CD4-positive, alpha-beta T cell (primary cell): ENCODE results near the gene FLYWCH1. TPM values are rescaled to one million over a fixed set of nuclear protein-coding genes. Genes with fewer than 3 reads are reported as not detected.
"Not testable (repeated sequence)": the region's sequence is repeated elsewhere in the genome, so short reads cannot be mapped to it uniquely, and the experiment has no call there.

Source experiments
- ATAC-seq: fragments of 200-7000 bp; cut with Tn5 transposase; one replicate; pipeline ENCODE4 v1.10.0; 2022; ENCODE audit warnings: mild to moderate bottlenecking; ENCODE audit not compliant: poor library complexity
- CTCF ChIA-PET: fragments of 350-600 bp; sonication (Branson Sonifier 250); formaldehyde crosslinking; loops from one replicate; lab custom pipeline; 2021; ENCODE audit warnings: antibody characterized with exemption, inconsistent platforms; lab: Charles Lee
- POLR2A ChIA-PET: fragments of 350-600 bp; sonication (Branson Sonifier 250); formaldehyde crosslinking; loops from one replicate; lab custom pipeline; 2021; ENCODE audit warnings: antibody characterized with exemption, inconsistent platforms; lab: Charles Lee
- DNase-seq, 14 experiments: peaks; one replicate each; pipeline ENCODE4 v3.0.0-alpha.2; 2013 to 2020; ENCODE audit warnings: mixed read lengths in 2 of 14
- H3K27ac ChIP-seq, 2 donors: one replicate each; pipeline versions ENCODE4 v1.5.1 to v1.7.0; 2013; ENCODE audit warnings: low read length in 2 of 2, low read depth in 1 of 2, mild to moderate bottlenecking in 1 of 2
- H3K27me3 ChIP-seq, 2 experiments: 1 replicate in 1 of 2; 2 replicates in 1 of 2; pipeline versions ENCODE4 v1.6.1 to v1.7.0; 2013; ENCODE audit warnings: low read length in 2 of 2, control low read depth in 1 of 2, mild to moderate bottlenecking in 1 of 2, moderate library complexity in 1 of 2; ENCODE audit not compliant: insufficient read depth in 2 of 2, control insufficient read depth in 1 of 2
- H3K36me3 ChIP-seq: one replicate; pipeline ENCODE4 v1.6.1; 2013; ENCODE audit warnings: low read length, control low read depth; ENCODE audit not compliant: insufficient read depth
- H3K4me1 ChIP-seq: one replicate; pipeline ENCODE4 v1.6.1; 2013; ENCODE audit warnings: low read length, control low read depth; ENCODE audit not compliant: insufficient read depth
- H3K4me3 ChIP-seq: one replicate; pipeline ENCODE4 v1.5.1; 2013; ENCODE audit warnings: mild to moderate bottlenecking, low read length, moderate library complexity
- H3K9me3 ChIP-seq, 2 experiments: 1 replicate in 1 of 2; 2 replicates in 1 of 2; pipeline versions ENCODE4 v1.6.1 to v1.7.0; 2013; ENCODE audit warnings: low read length in 2 of 2, mild to moderate bottlenecking in 2 of 2, control low read depth in 1 of 2, moderate library complexity in 1 of 2; ENCODE audit not compliant: control insufficient read depth in 1 of 2, insufficient read depth in 1 of 2
- H3K27ac Mint-ChIP-seq: one replicate; pipeline ENCODE4 v1.8.0; 2020; ENCODE audit warnings: mixed read lengths
- H3K27me3 Mint-ChIP-seq: one replicate; pipeline ENCODE4 v1.8.0; 2021; ENCODE audit warnings: mixed read lengths
- H3K36me3 Mint-ChIP-seq: one replicate; pipeline ENCODE4 v1.8.0; 2021; ENCODE audit warnings: low read depth, mixed read lengths
- H3K4me1 Mint-ChIP-seq: one replicate; pipeline ENCODE4 v1.8.0; 2021; ENCODE audit warnings: low read depth, mixed read lengths
- H3K4me3 Mint-ChIP-seq: one replicate; pipeline ENCODE4 v1.8.0; 2020; ENCODE audit warnings: mild to moderate bottlenecking, mixed read lengths
- H3K9me3 Mint-ChIP-seq: one replicate; pipeline ENCODE4 v1.8.0; 2020; ENCODE audit warnings: mixed read lengths
- CTCF ChIP-seq: fragments of 200-600 bp; IDR thresholded peaks from one replicate; pipeline ENCODE4 v1.8.0; 2022; ENCODE audit warnings: antibody characterized with exemption, mild to moderate bottlenecking
- intact Hi-C, 2 experiments: fragments of 100-400 bp; cut with DNase I in 1 of 2; cut with micrococcal nuclease in 1 of 2; formaldehyde crosslinking; loops; one replicate each; pipeline versions ENCODE4 v1.15.1 to v1.9.0; 2023 to 2025; cut with DNase I, micrococcal nuclease
- total RNA-seq, 174 experiments: library from RNA in 2 of 174; stranded (reverse) in 2 of 174; gene quantifications; one replicate each; pipeline ENCODE4 v1.2.3 and lab custom pipeline; 2021 to 2026

The FLYWCH1 gene
- total RNA-seq, 2 experiments from 2014 or later: 84.8 to 97.0 TPM

- Mint-ChIP-seq H3K9me3 (no peaks in the 10 kb centered on the region), H3K4me3 (no peak overlapping the region), H3K36me3 (peaks cover 16% of the 10 kb centered on the region), H3K4me1 (peaks cover 13% of the 10 kb centered on the region), H3K27me3 (no peaks in the 10 kb centered on the region), H3K27ac (no peak overlapping the region)
- ChIA-PET CTCF (no interaction called here), POLR2A (no interaction called here)
- Histone ChIP-seq H3K27me3 (no peaks in the 10 kb centered on the region), H3K4me1 (peaks cover 12% of the 10 kb centered on the region), H3K4me3 (no peak overlapping the region), H3K27ac (no peak overlapping the region), H3K9me3 (no peaks in the 10 kb centered on the region), H3K36me3 (peaks cover 34% of the 10 kb centered on the region)
- no peak for TF ChIP-seq CTCF
- DNase-seq: no peak
- intact Hi-C loops: no loop called here
- no peak for ATAC-seq
Observed at GRCh38 chr16:2928796-2929195, 17.1 kb downstream of the FLYWCH1 start.

GRCh38 chr16:2929693-2930092, 18.0 kb downstream of the FLYWCH1 start:
- H3K9me3 Mint-ChIP-seq: no peaks in the 10 kb centered on the region
- CTCF ChIA-PET: interaction anchor here (0.6 kb wide), 1 partner anchor 53 kb away, joined by 3 read pairs; no protein-coding TSS in a partner anchor
- H3K36me3 Mint-ChIP-seq: peaks cover 25% of the 10 kb centered on the region

GRCh38 chr16:2930236-2930635, 18.5 kb downstream of the FLYWCH1 start:
- Mint-ChIP-seq H3K27ac (no peak overlapping the region), H3K4me1 (peaks cover 13% of the 10 kb centered on the region), H3K36me3 (peaks cover 27% of the 10 kb centered on the region), H3K27me3 (no peaks in the 10 kb centered on the region), H3K9me3 (no peaks in the 10 kb centered on the region), H3K4me3 (no peak overlapping the region)
- H3K4me3 ChIP-seq: no peak overlapping the region
- no peak for TF ChIP-seq CTCF
- no peaks in the 10 kb centered on the region for H3K27me3 ChIP-seq
- CTCF ChIA-PET: interaction anchor here (0.6 kb wide), 1 partner anchor 54 kb away, joined by 3 read pairs; no protein-coding TSS in a partner anchor
- peaks cover 42% of the 10 kb centered on the region for H3K36me3 ChIP-seq
- DNase-seq: no peak
- H3K4me1 ChIP-seq: peaks cover 12% of the 10 kb centered on the region
- intact Hi-C loops: no loop called here
- H3K9me3 ChIP-seq: no peaks in the 10 kb centered on the region
- no peak overlapping the region for H3K27ac ChIP-seq
- POLR2A ChIA-PET: interaction anchor here (0.5 kb wide), 1 partner anchor 1637 kb away, joined by 3 read pairs; no protein-coding TSS in a partner anchor
- ATAC-seq: no peak

More at GRCh38 chr16:2929693-2930092, 18.0 kb downstream of the FLYWCH1 start:
- Histone ChIP-seq H3K4me1 (peaks cover 12% of the 10 kb centered on the region), H3K4me3 (no peak overlapping the region), H3K27me3 (no peaks in the 10 kb centered on the region), H3K27ac (no peak overlapping the region), H3K36me3 (peaks cover 42% of the 10 kb centered on the region), H3K9me3 (no peaks in the 10 kb centered on the region)
- intact Hi-C loops: no loop called here
- DNase-seq (no peak), ATAC-seq (no peak)
- Mint-ChIP-seq H3K4me3 (no peak overlapping the region), H3K4me1 (peaks cover 13% of the 10 kb centered on the region), H3K27ac (no peak overlapping the region), H3K27me3 (no peaks in the 10 kb centered on the region)
- no peak for TF ChIP-seq CTCF
- POLR2A ChIA-PET: interaction anchor here (0.5 kb wide), 1 partner anchor 1637 kb away, joined by 3 read pairs; no protein-coding TSS in a partner anchor

- POLR2A ChIA-PET, H3K27me3 Mint-ChIP-seq, H3K4me3 ChIP-seq, H3K4me3 Mint-ChIP-seq, H3K9me3 ChIP-seq, intact Hi-C loops, H3K27ac ChIP-seq, H3K27ac Mint-ChIP-seq, DNase-seq, CTCF ChIA-PET, H3K27me3 ChIP-seq, H3K9me3 Mint-ChIP-seq, ATAC-seq: not testable (repeated sequence)
- Histone ChIP-seq H3K36me3 (peaks cover 50% of the 10 kb centered on the region), H3K4me1 (peaks cover 12% of the 10 kb centered on the region)
- Mint-ChIP-seq H3K4me1 (peaks cover 13% of the 10 kb centered on the region), H3K36me3 (peaks cover 37% of the 10 kb centered on the region)
Observed at GRCh38 chr16:2931231-2931914, 19.6 kb downstream of the FLYWCH1 start.
